ENCODE results near the gene BAHCC1. TPM values are rescaled to one million over a fixed set of nuclear protein-coding genes. Genes with fewer than 3 reads are reported as not detected.
A peak's percentile ranks its signal among the peaks of the same experiment; 100 is the strongest.

The BAHCC1 gene
- polyA plus RNA-seq, 2 donors: 3.0 to 9.1 TPM

GRCh38 chr17:81474958-81475357 is 79.7 kb downstream of the BAHCC1 start:
- H3K36me3 ChIP-seq (ENCODE audit: control insufficient read depth in 2 of 2, insufficient read depth in 2 of 2, low read length in 1 of 2): no peaks in the 10 kb centered on the region
- 81% methylated on average over 16 of the region's 16 CpGs for WGBS, 2 donors

DNA sequence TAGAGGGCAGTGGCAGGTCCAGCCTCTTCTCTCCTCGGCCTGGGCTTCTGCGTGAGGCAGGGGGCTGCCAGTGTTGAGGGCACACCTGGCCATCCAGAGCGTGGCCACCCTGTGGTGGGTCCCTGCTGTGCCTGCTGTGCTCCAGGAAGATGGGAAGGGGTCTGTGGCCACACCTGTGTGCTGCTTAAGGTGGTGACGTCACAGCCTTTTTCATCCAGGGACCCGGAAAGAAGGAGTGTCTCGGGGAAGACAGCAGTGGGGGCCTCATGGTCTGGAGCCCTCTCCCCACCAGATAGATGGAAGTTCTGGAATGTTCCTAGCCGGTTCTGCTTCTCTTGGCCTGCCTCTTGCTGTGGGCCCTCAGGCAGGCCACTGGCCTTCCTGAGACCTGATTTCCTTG is 80.8 kb downstream of the BAHCC1 start:
- H3K4me3 ChIP-seq (ENCODE audit: low read depth in 1 of 2, low read length in 2 of 2): no peak overlapping the region

More at GRCh38 chr17:81474958-81475357, 79.7 kb downstream of the BAHCC1 start:
- no peak overlapping the region for H3K4me3 ChIP-seq (ENCODE audit: low read depth in 1 of 2, low read length in 2 of 2)
- no peak overlapping the region for H3K27ac ChIP-seq (ENCODE audit: low read depth in 2 of 2, low read length in 1 of 2)
- peaks cover 0 to 2% of the 10 kb centered on the region in 2 donors for H3K9me3 ChIP-seq (ENCODE audit: control insufficient read depth in 2 of 2, insufficient read depth in 1 of 2, low read depth in 1 of 2, low read length in 1 of 2)
- H3K27me3 ChIP-seq (ENCODE audit: control insufficient read depth in 1 of 2, insufficient read depth in 2 of 2, low read length in 2 of 2): no peaks in the 10 kb centered on the region
- no peaks in the 10 kb centered on the region for H3K4me1 ChIP-seq (ENCODE audit: control insufficient read depth in 2 of 2, insufficient read depth in 2 of 2, low read length in 1 of 2)

DNA sequence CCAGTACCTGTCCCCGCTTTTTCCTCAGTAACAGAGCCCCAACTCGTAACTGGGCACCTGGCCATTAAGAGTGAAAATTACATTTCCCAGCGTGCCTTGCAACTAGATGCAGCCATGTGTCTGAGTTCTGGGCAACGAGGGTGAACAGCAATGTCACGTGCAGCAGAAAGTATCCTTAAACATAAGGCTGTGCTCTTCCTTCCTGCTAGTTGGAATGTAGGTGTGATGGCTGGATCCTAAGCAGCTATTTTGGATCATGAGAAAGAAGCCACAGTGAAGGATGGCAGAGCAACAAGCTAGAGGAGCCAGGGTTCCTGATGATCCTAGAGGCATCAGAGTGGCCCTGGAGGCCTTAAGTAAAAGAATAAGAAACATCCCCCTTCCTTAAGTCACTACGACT is 81.4 kb downstream of the BAHCC1 start:
- Histone ChIP-seq H3K9me3 (ENCODE audit: control insufficient read depth in 2 of 2, insufficient read depth in 1 of 2, low read depth in 1 of 2, low read length in 1 of 2) (peaks cover 0 to 2% of the 10 kb centered on the region in 2 donors), H3K4me1 (ENCODE audit: control insufficient read depth in 2 of 2, insufficient read depth in 2 of 2, low read length in 1 of 2) (peaks cover 3 to 5% of the 10 kb centered on the region in 2 donors), H3K27ac (ENCODE audit: low read depth in 2 of 2, low read length in 1 of 2) (no peak overlapping the region), H3K27me3 (ENCODE audit: control insufficient read depth in 1 of 2, insufficient read depth in 2 of 2, low read length in 2 of 2) (no peaks in the 10 kb centered on the region), H3K4me3 (ENCODE audit: low read depth in 1 of 2, low read length in 2 of 2) (no peak overlapping the region), H3K36me3 (ENCODE audit: control insufficient read depth in 2 of 2, insufficient read depth in 2 of 2, low read length in 1 of 2) (no peaks in the 10 kb centered on the region)
- WGBS, 2 donors: 92% methylated on average over 6 of the region's 6 CpGs

More for the DNA sequence above, 80.8 kb downstream of the BAHCC1 start:
- H3K27me3 ChIP-seq (ENCODE audit: control insufficient read depth in 1 of 2, insufficient read depth in 2 of 2, low read length in 2 of 2): no peaks in the 10 kb centered on the region
- H3K4me1 ChIP-seq (ENCODE audit: control insufficient read depth in 2 of 2, insufficient read depth in 2 of 2, low read length in 1 of 2): peaks cover 2% of the 10 kb centered on the region in 2 donors
- H3K9me3 ChIP-seq (ENCODE audit: control insufficient read depth in 2 of 2, insufficient read depth in 1 of 2, low read depth in 1 of 2, low read length in 1 of 2): peaks cover 0 to 2% of the 10 kb centered on the region in 2 donors
- 85 to 91% methylated on average over 7 of the region's 7 CpGs for WGBS, 2 donors
- H3K27ac ChIP-seq (ENCODE audit: low read depth in 2 of 2, low read length in 1 of 2): no peak overlapping the region
- no peaks in the 10 kb centered on the region for H3K36me3 ChIP-seq (ENCODE audit: control insufficient read depth in 2 of 2, insufficient read depth in 2 of 2, low read length in 1 of 2)

- no peaks in the 10 kb centered on the region for H3K27me3 ChIP-seq (ENCODE audit: control insufficient read depth in 1 of 2, insufficient read depth in 2 of 2, low read length in 2 of 2)
- H3K27ac ChIP-seq (ENCODE audit: low read depth in 2 of 2, low read length in 1 of 2): no peak overlapping the region
- WGBS, 2 donors: 79 to 87% methylated on average over 7 of the region's 7 CpGs
Measured at GRCh38 chr17:81477173-81477572, 81.9 kb downstream of the BAHCC1 start.

GRCh38 chr17:81478119-81478518 is 82.9 kb downstream of the BAHCC1 start:
- H3K4me3 ChIP-seq (ENCODE audit: low read depth in 1 of 2, low read length in 2 of 2): no peak overlapping the region
- no peak overlapping the region for H3K27ac ChIP-seq (ENCODE audit: low read depth in 2 of 2, low read length in 1 of 2)
- no peaks in the 10 kb centered on the region for H3K36me3 ChIP-seq (ENCODE audit: control insufficient read depth in 2 of 2, insufficient read depth in 2 of 2, low read length in 1 of 2)
- H3K4me1 ChIP-seq (ENCODE audit: control insufficient read depth in 2 of 2, insufficient read depth in 2 of 2, low read length in 1 of 2): peaks cover 3 to 5% of the 10 kb centered on the region in 2 donors
- 94 to 95% methylated on average over 20 of the region's 20 CpGs for WGBS, 2 donors
- no peaks in the 10 kb centered on the region for H3K27me3 ChIP-seq (ENCODE audit: control insufficient read depth in 1 of 2, insufficient read depth in 2 of 2, low read length in 2 of 2)
- H3K9me3 ChIP-seq (ENCODE audit: control insufficient read depth in 2 of 2, insufficient read depth in 1 of 2, low read depth in 1 of 2, low read length in 1 of 2): peaks cover 0 to 2% of the 10 kb centered on the region in 2 donors

More at GRCh38 chr17:81477173-81477572, 81.9 kb downstream of the BAHCC1 start:
- peaks cover 3 to 5% of the 10 kb centered on the region in 2 donors for H3K4me1 ChIP-seq (ENCODE audit: control insufficient read depth in 2 of 2, insufficient read depth in 2 of 2, low read length in 1 of 2)
- H3K36me3 ChIP-seq (ENCODE audit: control insufficient read depth in 2 of 2, insufficient read depth in 2 of 2, low read length in 1 of 2): no peaks in the 10 kb centered on the region
- H3K9me3 ChIP-seq (ENCODE audit: control insufficient read depth in 2 of 2, insufficient read depth in 1 of 2, low read depth in 1 of 2, low read length in 1 of 2): peaks cover 0 to 2% of the 10 kb centered on the region in 2 donors
- no peak overlapping the region for H3K4me3 ChIP-seq (ENCODE audit: low read depth in 1 of 2, low read length in 2 of 2)

DNA sequence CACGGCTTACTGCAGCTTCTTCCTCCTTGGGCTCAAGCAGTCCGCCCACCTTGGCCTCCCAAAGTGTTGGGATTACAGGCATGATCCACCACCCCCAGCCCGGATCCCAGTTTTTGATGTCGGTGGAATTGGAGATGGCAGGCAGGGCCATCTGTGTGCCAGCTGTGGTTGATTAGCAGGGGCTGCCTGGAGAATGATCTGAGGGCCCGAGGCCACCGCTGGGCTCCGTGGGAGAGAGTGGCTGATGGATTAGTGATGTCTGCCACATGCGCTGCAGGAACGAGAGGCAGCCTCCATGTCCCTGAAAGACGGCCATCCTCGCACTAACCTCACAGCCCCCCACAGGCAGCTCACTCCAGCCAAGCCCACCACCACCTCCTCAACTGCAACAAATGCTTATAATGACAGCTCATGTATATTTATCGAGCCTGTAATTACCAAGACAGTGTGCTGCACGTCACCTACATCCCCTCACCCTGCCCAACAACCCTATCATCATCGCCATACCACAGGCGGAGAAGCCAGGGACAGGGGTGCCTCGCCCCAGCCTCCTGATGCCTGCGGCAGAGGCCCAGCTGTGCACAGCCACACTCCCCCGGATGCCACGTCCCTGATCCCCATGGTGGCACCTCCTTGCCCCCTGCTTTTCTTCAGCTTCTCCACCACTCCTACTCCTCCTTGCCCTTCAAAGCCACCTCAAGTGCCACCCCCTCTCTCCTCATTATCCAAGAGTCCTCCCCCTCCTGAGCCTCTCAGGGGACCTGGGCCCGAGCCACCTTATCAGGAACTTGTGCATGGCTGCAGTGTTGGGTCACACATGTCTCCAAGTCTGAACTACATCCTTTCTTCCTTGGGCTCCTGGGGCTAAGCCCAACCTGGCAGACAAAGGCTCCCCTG is 84.2 kb downstream of the BAHCC1 start:
- Histone ChIP-seq H3K27ac (ENCODE audit: low read depth in 2 of 2, low read length in 1 of 2) (no peak overlapping the region), H3K9me3 (ENCODE audit: control insufficient read depth in 2 of 2, insufficient read depth in 1 of 2, low read depth in 1 of 2, low read length in 1 of 2) (peaks cover 0 to 2% of the 10 kb centered on the region in 2 donors), H3K4me3 (ENCODE audit: low read depth in 1 of 2, low read length in 2 of 2) (no peak overlapping the region), H3K4me1 (ENCODE audit: control insufficient read depth in 2 of 2, insufficient read depth in 2 of 2, low read length in 1 of 2) (peaks cover 8 to 13% of the 10 kb centered on the region in 2 donors), H3K36me3 (ENCODE audit: control insufficient read depth in 2 of 2, insufficient read depth in 2 of 2, low read length in 1 of 2) (no peaks in the 10 kb centered on the region), H3K27me3 (ENCODE audit: control insufficient read depth in 1 of 2, insufficient read depth in 2 of 2, low read length in 2 of 2) (no peaks in the 10 kb centered on the region)
- 84 to 90% methylated on average over 20 of the region's 20 CpGs for WGBS, 2 donors

DNA sequence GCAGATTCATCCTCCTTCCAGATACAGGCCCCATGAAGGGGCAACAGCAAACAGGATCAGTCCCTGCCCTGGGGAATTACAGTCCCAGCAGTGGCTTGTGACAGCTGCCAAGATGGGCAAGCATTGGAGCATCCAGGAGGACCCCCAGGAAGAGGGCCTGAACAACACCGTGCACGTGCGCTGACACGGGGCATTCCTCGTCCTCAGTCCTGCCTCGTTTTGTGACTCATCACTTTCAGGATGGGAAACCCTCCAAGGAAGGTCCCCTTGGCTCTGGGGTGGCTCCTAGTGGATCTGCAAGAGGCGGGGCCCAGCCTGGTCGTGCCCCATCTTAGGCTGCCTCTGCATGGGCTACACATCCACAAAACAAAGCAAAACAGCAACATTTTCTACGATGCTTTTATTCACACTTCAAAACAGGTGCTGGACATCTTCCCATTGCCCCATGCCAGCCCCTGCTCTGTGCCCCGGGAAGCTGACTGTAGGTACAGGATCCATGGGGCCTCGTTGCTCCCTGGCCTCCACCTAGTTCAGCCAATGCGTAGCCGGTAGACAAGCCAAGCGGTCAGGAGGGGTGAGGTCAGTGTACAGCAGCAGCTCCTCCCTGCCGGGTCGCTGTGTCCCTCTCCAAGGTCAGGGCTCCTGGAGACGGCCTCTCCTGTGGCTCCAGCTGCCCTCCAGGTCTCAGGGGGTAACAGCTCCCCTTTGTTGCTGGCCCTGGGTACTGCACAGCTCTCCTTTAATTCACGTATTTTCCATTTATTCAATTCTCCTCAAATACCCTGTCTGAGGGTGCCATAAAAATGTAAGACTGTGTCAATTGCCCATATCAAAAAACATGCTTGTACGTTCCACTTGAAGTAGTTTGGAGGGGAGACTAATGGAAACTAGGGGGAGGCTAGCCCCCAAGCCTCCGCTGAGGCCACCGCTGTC is 85.1 kb downstream of the BAHCC1 start:
- Histone ChIP-seq H3K27ac (ENCODE audit: low read depth in 2 of 2, low read length in 1 of 2) (no peak overlapping the region), H3K4me3 (ENCODE audit: low read depth in 1 of 2, low read length in 2 of 2) (peak overlapping the region in 1 of 2 donors; percentile 35), H3K9me3 (ENCODE audit: control insufficient read depth in 2 of 2, insufficient read depth in 1 of 2, low read depth in 1 of 2, low read length in 1 of 2) (peaks cover 0 to 2% of the 10 kb centered on the region in 2 donors)

DNA sequence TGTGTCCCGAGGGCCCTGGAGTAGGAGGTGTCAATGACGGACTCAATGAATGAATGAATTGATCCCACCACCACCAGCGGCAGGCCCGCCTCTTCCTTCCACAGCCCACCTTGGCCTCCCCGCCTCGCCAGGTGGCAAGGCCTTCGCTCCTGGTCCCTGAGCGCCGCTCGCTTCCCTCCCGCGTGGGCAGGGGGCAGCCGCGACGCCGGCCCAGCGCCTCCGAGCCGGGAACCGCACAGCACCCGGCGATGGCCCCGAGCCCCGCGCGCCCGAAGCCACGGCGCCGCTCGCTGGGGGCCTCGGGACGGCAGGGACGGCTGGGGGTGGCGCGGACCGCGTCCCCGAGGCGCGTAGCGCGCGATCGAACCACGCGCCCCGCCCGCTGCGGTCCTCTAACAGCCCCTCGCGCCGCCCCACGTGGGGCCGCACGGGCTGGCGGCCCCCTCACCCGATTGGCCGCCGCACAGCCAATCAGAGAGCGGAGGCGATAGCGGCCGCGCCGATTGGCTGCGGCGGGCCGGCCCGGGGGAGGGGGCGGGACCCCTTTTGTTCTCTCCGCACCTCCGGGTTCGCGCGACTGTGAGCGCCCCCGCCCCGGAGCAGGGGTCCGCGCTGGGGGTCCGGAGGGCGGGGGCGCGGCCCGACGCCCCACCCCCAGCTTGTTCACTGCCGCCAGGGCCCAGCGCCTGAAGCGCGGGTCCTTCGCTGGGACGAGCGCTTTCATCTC is 86.0 kb downstream of the BAHCC1 start:
- Histone ChIP-seq H3K27me3 (ENCODE audit: control insufficient read depth in 1 of 2, insufficient read depth in 2 of 2, low read length in 2 of 2) (no peaks in the 10 kb centered on the region), H3K27ac (ENCODE audit: low read depth in 2 of 2, low read length in 1 of 2) (no peak overlapping the region), H3K9me3 (ENCODE audit: control insufficient read depth in 2 of 2, insufficient read depth in 1 of 2, low read depth in 1 of 2, low read length in 1 of 2) (peaks cover 0 to 2% of the 10 kb centered on the region in 2 donors), H3K4me3 (ENCODE audit: low read depth in 1 of 2, low read length in 2 of 2) (peak overlapping the region; percentile 25 to 35), H3K36me3 (ENCODE audit: control insufficient read depth in 2 of 2, insufficient read depth in 2 of 2, low read length in 1 of 2) (no peaks in the 10 kb centered on the region), H3K4me1 (ENCODE audit: control insufficient read depth in 2 of 2, insufficient read depth in 2 of 2, low read length in 1 of 2) (peaks cover 8 to 13% of the 10 kb centered on the region in 2 donors)
- WGBS, 2 donors: 8 to 9% methylated on average over 61 to 94 of the region's 94 CpGs

More for the DNA sequence above, 85.1 kb downstream of the BAHCC1 start:
- Histone ChIP-seq H3K27me3 (ENCODE audit: control insufficient read depth in 1 of 2, insufficient read depth in 2 of 2, low read length in 2 of 2) (no peaks in the 10 kb centered on the region), H3K36me3 (ENCODE audit: control insufficient read depth in 2 of 2, insufficient read depth in 2 of 2, low read length in 1 of 2) (no peaks in the 10 kb centered on the region), H3K4me1 (ENCODE audit: control insufficient read depth in 2 of 2, insufficient read depth in 2 of 2, low read length in 1 of 2) (peaks cover 8 to 13% of the 10 kb centered on the region in 2 donors)
- 60 to 62% methylated on average over 21 of the region's 21 CpGs for WGBS, 2 donors
